ENCODE results near the gene EMX1.

EMX1 gene

DNA sequence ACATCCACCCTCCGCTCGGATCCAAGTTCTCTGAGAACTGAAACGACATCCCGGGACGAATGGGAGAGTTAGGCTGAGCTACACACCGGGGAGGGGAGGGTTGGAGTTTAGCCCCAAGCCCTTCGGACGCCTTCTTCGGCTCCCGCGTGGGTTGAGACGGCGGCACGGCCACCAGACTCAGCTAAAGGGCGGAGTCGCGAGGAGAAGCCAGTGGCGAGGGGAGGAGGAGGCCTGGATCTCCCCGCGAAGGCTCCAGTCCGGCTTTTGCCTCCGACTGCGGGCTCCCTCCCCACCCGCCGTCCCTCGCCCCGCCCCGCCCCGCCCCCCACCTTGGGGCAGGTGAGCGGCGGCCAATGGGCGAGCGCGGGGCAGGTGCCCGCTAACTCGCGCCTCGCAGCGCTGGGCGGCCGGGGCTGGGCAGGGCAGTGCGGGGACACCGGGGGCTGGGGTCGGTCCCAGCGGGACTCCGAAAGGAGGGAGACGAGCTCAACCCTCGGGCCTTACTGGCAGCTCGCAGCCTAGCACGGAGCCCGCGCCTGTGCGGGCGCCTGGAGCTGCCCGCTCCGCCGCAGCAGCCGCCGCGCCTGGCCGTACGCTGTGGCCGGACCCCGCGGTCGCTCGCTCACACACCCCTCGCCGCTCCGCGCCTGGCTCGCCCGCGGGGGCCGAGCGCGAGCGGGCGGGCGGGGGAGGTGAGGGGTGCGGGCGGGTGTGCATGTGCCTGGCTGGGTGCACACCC lies at the start of gene EMX1:
Gene EMX1, plus strand, starts transcription at position 382 of the 739 bp plus-strand sequence. Its CDS starts 334 bp downstream, at position 716.
- peak; percentile 86 for DNase-seq

DNA sequence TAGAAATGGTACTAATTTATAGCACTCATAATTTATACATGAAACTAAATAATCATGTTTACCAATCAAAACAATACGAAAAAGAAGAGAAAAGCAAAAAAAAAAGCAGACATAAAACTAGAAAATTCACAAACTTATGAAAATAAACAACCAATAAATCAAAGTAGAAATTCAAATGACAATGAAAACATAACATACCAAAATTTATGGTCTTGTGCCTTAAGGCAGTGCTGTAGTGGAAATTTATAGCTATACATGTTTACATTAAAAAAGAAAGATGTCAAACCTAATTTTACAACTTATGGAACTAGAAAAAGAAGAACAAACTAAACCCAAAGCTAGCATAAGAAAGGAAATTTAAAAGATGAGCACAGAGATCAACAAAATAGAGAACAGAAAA lies 46.3 kb upstream of the EMX1 start:
- DNase-seq = no peak

DNA sequence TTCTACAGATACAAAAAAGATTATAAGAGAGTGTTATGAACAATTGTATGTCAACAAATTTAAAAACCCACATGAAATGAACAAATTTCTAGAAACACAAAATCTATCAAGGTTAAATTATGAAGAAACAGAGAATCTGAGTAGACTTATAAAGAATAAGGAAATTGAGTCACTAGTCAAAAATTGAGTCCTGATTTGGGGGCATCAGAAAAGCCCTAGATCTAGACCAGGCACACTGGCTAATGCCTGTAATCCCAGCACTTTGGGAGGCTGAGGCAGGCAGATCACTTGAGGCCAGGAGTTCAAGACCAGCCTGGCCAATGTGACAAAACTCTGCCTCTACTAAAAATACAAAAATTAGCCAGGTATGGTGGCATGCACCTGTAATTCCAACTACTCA lies 45.4 kb upstream of the EMX1 start:
- DNase-seq = no peak

DNA sequence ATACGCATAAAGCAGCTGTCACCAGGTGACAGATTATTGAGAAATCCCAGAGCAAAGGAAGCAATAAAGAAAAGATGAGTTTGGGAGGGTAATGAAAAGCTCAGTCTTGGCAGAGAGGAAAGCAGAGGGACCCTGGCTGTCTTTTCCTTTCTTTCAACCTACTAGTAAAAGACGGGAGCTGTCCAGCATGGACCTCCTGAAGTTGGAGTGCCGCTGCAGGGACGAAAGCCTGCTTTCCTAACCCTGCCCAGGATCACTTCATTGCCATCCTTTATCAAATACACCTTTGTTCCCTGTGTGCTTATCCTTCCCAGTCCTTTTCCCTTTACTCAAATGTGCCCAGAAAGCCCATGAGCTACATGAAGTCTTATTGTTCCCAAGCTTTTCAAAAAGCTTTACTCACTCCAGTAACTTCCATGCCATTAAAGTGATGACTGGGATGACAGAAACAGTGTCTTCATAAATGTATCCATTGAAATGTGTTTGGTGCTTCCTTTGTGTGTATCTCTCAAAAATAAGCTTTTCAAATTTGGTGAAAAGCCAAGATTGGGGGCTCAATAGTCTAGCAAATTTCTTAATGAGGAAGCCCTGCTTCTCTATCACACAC lies 33.9 kb upstream of the EMX1 start:
- DNase-seq = no peak

DNA sequence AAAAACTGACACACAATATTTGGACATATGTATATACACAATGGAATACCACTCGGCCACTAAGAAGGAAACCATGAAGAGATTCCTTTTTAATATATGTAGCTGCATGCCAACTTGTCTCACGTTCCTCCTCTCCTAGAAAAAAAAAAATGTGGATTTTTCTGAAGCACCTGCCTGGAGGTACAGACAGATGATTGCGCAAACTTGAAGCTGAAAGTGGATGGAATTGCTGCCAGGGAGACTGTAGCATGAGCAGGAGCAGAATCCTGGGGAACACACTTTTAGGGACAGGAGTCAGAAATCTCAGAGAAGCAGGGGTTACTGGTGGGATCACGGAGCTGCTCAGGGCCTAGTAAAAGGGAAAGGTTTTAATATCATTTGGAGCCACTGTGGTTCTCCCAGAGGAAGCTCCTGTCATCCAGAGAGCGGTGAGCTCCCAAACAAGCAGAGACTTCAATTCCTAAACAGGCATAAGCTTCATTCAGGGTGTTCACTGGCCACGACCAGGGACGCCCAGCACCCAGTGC lies 30.8 kb upstream of the EMX1 start:
- DNase-seq = no peak

DNA sequence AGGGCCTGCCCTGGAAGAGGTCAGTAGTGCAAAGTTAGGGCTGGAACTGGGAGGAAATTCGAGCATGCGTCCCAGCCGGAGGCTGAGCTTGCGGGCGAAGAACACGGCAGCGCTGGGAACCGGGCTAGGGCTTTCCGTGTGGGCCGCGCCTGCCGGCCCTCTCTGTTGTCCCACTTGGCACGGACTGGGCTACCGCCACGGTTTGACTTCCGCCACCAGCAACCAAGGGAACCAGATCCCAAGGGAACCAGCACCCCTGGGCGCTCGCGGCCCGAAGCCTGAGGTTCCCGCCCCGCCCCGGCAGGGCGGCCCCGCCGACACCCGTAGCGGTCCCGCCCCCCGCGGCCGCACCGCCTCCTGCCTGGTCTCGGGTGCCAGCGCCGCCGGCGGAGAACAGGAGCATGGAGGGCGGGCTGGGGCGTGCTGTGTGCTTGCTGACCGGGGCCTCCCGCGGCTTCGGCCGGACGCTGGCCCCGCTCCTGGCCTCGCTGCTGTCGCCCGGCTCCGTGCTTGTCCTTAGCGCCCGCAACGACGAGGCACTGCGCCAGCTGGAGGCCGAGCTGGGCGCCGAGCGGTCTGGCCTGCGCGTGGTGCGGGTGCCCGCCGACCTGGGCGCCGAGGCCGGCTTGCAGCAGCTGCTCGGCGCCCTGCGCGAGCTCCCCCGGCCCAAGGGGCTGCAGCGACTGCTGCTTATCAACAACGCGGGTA lies 30.1 kb upstream of the EMX1 start, which contains the start of gene SPR:
Gene SPR, plus strand, starts transcription at position 377 of the 708 bp plus-strand sequence. Its CDS starts 25 bp downstream, at position 402.
- DNase-seq = peak; percentile 80

DNA sequence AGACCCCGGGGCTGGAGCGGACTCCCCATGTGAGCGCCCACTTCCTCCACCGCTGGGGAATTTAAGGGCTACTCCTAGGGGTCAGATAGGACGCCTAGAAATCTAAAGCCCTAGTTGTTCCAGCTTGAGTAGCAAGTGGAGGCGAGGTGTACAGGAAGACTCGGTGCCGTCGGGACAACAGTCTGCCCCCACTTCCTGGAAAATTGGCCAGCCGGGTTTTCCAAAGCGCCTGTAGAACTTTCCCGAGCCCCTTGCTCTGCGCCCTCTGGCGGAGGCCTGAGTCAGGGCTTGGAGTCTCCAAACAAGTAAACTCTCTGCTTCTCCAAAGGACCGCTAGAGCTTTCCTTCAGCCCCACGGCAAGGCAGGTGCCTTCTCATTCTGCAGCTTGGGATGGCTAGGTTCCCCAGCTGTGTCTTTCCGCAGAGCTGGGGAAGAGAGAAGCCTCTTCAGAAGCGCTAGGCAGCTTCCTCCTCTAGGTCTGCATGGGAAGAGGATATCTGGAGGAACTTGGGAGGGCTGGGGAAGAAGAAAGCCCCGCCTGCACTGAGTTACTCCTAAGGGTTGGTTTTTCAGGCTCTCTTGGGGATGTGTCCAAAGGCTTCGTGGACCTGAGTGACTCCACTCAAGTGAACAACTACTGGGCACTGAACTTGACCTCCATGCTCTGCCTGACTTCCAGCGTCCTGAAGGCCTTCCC lies 29.4 kb upstream of the EMX1 start:
- peak; percentile 82 for DNase-seq

DNA sequence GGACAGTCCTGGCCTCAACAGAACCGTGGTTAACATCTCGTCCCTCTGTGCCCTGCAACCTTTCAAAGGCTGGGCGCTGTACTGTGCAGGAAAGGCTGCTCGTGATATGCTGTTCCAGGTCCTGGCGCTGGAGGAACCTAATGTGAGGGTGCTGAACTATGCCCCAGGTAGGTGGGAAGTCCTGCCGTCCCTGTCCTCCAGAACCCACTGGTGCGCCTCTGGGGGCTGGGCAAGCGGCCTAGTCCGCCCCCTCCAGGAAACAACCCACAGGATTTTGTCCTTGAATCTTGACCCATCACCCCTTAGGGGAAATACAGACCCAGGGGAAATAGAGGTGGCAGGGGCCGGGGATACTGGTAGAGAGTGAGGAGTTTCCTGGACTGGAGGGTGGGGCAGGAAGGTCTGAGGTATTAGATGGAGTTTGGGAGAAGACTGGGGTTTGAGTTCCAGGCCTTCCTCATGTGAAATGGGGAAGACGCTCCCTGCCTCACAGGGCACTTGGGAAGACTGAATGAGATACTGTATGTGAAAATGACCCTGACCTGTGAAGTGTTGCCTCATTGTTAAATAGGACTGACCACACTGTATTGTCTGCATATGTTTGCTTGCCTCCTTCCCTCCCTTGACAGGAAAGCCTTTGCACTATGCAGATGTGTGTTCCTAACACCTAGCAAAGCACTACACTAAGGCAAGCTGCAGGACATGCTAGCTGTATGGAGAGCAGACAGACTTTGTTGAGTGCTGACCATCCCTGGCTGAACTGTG lies 28.7 kb upstream of the EMX1 start:
- no peak for DNase-seq

DNA sequence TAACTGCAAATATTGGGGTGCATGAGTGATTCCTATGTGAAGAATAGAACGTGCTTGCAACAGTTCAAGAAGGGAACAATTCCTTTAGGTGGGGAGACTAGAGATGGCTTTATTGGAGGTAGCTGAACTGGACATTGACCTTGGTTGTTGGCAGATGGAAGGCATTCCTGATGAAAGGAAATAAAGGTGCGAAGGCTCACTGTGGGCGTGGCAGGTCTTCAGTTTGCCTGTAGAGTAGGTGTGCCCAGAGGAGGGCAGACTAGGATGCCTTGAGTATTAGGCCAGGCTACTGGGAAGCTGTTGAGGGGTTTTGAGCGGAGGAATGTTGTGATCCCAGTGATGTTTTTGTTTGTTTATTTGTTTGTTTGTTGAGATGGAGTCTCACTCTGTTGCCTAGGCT lies 27.3 kb upstream of the EMX1 start:
- no peak for DNase-seq

DNA sequence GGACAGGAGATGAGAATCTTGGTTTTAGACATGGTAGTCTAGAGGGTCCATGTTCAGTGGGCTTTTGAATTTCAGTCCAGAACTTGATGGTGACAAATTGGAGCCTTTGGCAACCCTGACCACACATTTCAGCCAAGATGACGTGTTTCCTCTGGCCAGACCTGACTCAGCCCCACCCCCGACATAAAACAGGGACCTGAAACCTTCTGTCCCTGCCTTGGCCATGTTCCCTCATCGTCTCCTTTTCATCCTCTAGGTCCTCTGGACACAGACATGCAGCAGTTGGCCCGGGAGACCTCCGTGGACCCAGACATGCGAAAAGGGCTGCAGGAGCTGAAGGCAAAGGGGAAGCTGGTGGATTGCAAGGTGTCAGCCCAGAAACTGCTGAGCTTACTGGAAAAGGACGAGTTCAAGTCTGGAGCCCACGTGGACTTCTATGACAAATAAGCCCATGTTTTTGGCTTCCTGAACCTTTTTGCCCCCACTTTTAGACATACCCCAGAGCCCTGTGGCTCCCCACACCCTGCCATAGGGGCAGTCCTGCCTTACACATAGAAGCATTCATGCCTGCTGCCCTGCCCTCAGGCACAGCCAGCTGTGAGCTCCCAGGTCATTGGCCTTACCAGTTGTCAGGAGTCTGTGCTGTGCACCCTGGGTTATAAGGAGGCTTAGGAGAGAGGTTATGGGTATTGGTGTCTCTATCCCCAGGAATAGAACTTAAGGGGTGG lies 26.1 kb upstream of the EMX1 start:
- DNase-seq = no peak

DNA sequence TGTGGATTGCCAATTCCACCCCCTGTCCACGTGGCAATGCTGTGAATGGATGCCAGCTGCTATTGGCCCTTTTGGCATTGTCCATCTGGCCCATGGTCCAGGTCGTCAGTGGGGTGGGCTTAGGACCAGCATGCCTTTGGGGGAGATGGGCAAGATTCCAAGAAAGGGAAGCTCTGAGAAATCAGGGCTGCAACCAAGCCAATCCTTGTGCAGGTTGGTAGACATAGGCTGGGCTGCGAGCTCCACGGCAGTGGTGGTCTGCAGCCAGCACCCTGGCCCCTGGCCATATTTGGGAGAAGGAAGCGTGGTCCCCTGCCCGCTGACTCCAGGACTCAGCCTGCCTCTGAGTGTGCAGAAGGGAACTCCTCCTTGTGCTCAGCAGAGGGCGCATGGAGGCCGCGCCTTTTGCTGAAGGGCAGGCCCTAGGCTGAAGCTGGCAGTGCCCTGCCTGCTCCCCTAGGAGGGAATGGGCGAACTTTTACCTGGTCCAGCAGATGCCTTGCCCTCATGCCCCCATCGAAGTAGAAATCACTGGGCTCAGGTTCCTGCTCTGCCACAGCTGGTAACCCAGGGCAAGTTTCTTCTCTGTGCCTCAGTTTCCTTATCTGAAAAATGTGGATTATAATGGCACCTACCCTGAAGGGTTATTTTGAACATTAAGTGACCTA lies 24.7 kb upstream of the EMX1 start:
- DNase-seq = peak; percentile 60

DNA sequence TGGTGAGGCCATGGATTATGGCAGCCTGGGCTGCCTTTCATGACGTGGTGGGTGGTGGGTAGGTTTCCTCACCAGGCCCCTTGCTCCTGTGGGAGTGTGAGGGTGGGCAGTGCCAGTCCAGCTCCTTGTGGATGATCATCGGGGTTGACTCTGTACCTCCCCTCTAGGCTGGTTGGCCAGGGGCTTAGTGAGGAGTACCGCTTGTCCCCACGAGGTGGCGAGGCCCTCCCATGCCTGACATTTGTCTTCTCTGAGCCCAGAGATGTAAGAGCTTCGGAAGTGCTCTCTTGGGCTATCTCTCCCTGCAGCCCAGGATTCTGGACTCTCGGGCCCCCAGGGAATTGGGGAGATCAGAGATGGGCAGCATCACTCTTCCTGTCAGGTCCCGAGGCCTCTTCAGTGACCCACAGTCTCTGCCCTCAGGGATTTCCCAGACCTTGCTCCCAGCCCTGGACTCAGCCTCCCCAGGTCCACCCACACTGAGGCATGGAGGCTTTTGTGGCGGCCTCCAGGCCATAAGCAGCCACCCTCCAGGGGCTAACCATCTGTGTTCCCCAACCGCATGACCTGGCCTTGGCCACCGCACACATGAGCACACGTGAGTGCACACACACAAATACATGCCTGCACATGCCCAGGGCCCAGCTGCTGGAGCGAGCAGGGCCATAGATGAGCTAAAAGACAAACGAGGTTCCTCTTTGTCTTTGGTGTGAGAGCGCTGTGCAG lies 23.6 kb upstream of the EMX1 start:
- peak; percentile 54 for DNase-seq

DNA sequence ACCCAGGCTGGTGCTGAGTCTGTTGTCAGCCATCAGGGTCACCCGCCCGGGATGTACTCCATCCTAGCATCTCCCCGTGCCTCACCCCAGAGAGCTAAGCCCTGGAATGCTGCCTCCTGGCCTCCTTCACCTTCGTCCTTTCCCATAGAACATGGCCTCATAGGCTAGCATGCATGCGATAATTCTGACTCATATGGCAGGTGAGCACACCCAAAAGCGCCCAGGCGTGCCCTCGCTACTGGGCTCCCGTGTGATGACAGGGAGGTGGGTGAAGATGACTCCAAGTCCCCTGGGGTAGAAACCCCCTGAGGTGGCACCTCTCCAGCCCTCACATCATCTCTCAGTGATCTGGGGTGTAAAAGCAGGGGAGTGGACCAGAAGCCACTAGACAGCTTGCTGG lies 22.8 kb upstream of the EMX1 start:
- DNase-seq = no peak

DNA sequence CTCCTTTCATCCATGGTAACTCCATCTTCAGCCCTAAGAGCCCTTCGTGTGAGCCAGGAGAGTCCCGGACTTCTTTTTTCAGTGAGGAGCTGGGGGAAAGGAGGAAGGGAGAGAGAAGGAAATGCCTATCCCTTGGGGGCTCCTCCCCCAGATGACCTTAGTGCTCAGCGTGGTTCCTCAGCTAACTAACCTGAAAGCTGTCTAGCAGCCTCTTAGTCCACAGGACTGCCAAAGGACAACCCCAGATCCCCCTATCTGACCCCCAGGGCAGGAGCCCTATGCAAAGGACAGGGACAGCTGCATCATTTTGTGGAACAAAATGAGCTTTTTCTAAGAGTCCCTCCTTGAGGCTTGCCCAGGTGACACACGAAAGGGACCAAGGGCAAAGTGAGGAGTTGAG lies 22.2 kb upstream of the EMX1 start:
- no peak for DNase-seq

DNA sequence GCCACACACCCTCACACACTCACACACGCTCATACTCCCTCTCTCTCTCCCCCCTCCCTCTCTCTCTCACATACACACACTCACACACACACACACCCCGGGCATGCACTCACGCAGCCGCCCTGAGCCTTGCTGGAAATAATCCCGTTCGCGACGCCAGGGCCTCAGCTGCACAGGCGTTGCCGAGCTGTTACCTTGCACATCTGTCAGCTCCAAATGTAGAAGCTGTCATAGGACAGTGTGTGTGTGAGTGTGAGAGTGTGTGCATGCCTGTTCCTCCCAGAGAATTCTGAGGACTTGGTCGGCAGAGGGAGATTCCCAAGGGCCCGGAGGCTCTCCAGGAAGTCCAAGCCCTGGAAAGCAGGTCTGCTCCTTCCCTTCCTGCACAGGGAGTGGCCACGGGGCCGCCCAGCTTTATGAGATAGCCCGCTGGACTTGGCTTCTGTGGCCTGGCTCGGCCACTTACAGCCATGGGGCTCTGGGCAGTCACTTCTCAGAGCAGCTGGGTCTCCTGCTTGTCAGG lies 21.5 kb upstream of the EMX1 start:
- no peak for DNase-seq

DNA sequence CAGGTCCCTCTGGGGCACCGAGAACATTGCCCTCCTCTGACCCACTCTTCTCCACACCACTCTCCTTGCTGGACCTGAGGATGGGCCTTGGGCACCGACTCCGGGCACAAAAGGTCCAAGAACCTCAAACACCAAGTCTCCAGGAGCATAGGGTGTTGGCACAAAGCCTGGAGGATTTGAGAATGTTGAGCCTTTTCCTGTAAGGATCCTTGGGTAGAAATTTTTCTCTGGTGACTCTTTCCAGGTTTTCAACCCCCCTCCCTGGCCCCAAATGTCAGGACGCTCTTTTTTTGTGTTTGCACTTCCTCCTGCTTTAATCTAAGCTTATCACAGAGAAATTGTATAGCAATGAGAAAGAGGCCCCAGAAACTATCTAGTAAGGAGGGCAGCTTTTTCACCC lies 20.9 kb upstream of the EMX1 start:
- DNase-seq = no peak

DNA sequence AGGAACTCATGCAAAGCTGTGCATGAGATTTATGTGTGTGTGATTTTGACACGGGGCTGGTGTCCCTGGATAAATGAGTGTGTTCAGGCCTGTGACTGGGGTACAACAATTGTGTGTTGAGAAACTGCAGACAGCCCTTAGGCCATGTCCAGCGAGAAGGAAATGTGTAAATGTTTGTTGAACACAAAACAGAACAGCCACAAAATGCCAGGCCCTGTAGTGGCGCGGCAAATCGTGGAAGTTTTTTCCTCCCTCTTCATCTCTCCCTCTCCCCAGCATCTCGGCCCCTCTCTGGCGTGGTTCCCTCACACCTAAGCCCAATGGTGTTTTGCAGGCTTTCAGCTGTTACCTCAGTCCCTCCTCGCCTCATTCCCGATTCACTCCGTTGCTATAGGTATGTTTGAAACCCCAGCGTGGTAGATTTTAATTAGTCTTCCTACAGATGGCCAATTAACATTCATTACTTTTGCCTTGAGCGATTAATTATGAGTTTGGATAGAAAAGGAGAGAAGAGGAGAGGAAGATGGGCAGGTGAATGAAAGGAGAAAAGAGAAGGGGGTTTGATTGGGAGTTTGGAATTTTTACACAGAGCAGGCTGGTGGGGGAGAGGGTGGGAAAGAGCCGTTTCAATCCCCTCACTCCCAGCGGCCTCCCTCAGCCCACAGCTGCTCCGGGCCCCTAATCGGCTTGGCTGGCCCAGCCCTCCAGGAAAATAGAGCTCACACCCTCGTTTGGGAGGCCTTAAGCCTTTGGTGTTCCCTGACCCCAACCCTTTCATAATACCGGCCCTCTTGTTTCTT lies 19.3 kb upstream of the EMX1 start:
- DNase-seq = no peak

DNA sequence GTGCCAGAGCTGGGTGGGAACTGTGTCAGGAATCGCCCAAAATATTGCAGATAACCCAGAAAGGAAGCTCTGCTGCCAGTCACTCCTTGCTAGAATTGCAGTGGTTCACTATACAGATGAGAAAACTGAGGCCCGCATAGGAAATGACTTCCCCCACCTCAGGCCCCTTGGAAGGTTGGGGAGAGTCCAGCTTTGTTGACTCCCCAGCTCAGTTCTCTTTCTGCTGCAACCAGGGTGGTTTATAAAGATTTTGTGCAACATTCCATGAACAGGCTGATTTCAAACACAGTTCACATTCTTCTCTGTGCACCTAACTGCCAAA lies 18.8 kb upstream of the EMX1 start:
- DNase-seq = no peak

DNA sequence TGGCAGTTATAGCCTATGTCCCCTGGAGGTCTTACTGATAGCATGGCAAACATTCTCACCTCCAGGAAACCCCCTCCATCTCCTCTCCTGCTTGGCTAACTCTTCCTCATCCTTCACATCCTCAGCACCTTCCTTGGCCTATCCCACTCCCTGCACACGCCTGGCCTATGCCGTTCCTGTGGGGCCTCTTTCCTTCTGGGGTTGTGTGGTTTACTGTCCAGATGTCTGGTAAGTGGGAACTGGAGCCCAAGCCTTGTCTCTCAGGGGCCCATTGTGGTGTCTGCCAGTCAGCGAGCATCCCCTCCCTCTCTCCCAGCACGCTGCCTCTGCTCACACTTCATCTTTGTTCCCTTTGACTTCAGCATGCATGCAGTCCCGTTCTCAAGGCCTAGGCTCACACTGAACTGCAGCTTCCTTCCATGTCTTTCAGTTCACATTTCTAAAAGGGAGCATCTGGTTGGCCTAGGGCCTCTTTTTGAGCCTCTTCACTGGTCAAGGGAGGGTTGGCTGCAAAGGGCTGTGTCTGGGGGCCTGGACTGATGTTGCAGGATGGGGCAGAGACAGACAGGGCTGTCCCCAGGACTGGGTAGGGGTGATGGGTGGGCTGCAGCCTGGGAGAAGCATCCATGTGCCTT lies 17.0 kb upstream of the EMX1 start:
- no peak for DNase-seq
